PFSK-1 (cell line): Measurements from ENCODE around the gene C1orf35.

Experiments
- FOXP2 ChIP-seq: optimal IDR thresholded peaks from 2 replicates; pipeline ENCODE3; 2011; ENCODE audit warnings: borderline replicate concordance, control low read depth, inconsistent platforms; ENCODE audit not compliant: insufficient read depth; ENCODE audit errors: extremely low read length, extremely low read depth
- POLR2AphosphoS5 ChIP-seq: IDR thresholded peaks from 2 replicates; pipeline ENCODE4 v1.6.1; 2012; ENCODE audit warnings: low read depth, mild to moderate bottlenecking, control low read depth, low read length, moderate library complexity
- SIN3A ChIP-seq: IDR thresholded peaks from 2 replicates; pipeline ENCODE4 v1.6.1; 2012; ENCODE audit warnings: mild to moderate bottlenecking, low read length, moderate library complexity, borderline replicate concordance; ENCODE audit not compliant: insufficient read depth
- TAF1 ChIP-seq: IDR thresholded peaks from 2 replicates; pipeline ENCODE4 v1.6.1; 2012; ENCODE audit warnings: low read length, control low read depth, borderline replicate concordance; ENCODE audit not compliant: insufficient read depth
- TF ChIP-seq, protein P1 (sequence below), 2 experiments: IDR thresholded peaks; 2 replicates each; pipeline versions ENCODE4 v1.6.1 to v1.8.0; 2011 to 2012; ENCODE audit warnings: low read depth in 2 of 2, low read length in 2 of 2, control low read depth in 1 of 2, inconsistent platforms in 1 of 2, mild to moderate bottlenecking in 1 of 2, moderate library complexity in 1 of 2; ENCODE audit not compliant: insufficient read depth in 1 of 2

C1orf35 gene

DNA sequence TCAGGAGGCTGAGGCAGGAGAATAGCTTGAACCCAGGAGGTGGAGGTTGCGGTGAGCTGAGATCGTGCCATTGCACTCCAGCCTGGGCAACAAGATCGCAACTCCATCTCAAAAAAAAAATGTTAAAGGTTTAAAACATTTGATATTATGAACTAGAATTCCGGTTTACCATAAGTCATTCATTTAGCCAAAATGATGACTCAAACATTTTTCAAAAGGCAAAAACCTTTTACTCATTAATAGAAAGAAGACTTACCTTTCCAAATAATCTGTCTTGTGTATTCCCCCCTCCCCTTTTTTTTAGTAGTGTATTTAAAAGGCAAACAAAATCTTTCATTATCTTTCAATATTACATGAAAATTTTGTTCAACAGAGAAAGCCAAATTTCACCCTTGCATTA lies 14.2 kb upstream of the C1orf35 start:
- TF ChIP-seq, protein P1, sequence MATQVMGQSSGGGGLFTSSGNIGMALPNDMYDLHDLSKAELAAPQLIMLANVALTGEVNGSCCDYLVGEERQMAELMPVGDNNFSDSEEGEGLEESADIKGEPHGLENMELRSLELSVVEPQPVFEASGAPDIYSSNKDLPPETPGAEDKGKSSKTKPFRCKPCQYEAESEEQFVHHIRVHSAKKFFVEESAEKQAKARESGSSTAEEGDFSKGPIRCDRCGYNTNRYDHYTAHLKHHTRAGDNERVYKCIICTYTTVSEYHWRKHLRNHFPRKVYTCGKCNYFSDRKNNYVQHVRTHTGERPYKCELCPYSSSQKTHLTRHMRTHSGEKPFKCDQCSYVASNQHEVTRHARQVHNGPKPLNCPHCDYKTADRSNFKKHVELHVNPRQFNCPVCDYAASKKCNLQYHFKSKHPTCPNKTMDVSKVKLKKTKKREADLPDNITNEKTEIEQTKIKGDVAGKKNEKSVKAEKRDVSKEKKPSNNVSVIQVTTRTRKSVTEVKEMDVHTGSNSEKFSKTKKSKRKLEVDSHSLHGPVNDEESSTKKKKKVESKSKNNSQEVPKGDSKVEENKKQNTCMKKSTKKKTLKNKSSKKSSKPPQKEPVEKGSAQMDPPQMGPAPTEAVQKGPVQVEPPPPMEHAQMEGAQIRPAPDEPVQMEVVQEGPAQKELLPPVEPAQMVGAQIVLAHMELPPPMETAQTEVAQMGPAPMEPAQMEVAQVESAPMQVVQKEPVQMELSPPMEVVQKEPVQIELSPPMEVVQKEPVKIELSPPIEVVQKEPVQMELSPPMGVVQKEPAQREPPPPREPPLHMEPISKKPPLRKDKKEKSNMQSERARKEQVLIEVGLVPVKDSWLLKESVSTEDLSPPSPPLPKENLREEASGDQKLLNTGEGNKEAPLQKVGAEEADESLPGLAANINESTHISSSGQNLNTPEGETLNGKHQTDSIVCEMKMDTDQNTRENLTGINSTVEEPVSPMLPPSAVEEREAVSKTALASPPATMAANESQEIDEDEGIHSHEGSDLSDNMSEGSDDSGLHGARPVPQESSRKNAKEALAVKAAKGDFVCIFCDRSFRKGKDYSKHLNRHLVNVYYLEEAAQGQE (IDR thresholded peaks at IDR 0.05; ENCODE audit: insufficient read depth in 1 of 2, low read depth in 2 of 2, low read length in 2 of 2): no peak

DNA sequence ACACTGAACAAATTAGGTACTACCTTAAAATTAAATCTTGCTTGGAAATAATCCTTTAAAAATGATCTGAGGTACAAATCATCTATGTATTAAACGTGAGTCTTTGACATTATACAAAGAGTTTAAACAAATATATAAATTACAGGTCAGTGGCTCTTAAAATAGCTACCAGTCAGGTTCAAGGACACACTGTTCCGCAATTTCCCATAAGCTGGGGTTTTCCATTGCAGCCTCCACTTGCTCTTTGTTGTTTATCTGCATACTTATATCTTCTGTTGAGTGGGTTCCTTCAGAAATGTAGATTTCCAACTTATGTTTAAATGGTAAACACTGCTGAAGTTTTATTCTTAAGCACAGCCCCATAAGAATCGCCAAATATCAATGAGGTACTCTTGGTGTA lies 11.7 kb upstream of the C1orf35 start:
- TF ChIP-seq POLR2AphosphoS5 (no peak), FOXP2 (no peak), TAF1 (no peak), SIN3A (no peak)
- TF ChIP-seq, protein P1 (IDR thresholded peaks at IDR 0.05; ENCODE audit: insufficient read depth in 1 of 2, low read depth in 2 of 2, low read length in 2 of 2): no peak

DNA sequence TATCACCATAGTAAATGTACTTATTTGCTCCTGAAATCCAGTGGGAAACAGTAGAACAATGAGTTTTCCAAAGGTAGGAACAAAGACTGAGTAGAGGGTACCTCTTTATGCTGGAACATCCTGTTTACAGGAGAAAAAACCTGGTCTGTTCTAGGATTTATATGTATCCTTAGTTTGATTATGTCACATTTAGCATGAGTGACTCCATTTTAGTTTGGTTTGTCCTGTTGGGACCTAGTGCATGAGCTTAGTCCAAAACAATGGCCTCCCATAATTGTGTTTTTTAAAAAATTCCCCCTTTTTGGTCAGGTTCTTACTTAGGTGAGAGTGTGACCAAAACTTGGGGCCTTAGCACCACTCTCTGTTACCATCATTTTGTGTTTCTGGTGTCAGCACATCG lies 9.5 kb upstream of the C1orf35 start:
- TF ChIP-seq, protein P1 (IDR thresholded peaks at IDR 0.05; ENCODE audit: insufficient read depth in 1 of 2, low read depth in 2 of 2, low read length in 2 of 2): no peak
- TF ChIP-seq SIN3A (no peak), TAF1 (no peak), FOXP2 (no peak), POLR2AphosphoS5 (no peak)

DNA sequence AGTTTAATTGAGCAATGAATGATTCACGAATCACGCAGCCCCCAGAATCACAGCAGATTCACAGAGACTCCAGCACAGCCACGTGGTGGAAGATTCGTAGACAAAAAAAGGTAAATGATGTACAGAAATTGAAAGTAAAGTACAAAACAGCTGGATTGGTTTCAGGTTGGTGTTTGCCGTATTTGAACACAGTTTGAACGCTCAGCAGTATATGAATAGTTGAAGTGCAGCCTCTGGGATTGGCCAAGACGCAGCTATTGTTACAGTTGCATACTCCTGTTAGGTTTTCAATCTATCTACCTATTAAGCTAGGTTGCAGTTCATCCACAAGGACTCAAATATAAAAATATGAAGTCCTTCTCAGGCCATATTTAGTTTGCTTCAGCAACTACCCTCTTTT lies 9.0 kb upstream of the C1orf35 start:
- TF ChIP-seq, protein P1 (IDR thresholded peaks at IDR 0.05; ENCODE audit: insufficient read depth in 1 of 2, low read depth in 2 of 2, low read length in 2 of 2): no peak
- TF ChIP-seq POLR2AphosphoS5: no peak
- no peak for TF ChIP-seq FOXP2
- TF ChIP-seq TAF1: no peak
- no peak for TF ChIP-seq SIN3A

DNA sequence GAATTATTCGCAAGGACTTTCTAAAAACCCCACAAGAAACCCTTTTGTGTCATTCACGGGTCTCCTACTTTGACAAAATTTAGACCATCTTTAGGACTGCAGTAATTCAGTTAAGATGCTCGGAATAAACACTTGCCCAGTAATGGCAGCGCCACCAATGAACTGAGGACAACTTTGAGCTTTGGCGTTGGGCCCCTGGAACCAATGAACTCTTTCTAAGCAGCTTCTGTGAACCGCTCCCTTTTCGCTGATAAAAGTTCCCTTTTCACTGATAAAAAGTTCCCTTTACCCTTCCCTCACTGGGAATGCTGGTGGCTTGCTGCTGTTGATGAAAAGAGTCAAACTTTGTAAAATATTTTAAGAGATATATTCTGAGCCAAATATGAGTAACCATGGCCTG lies 7.4 kb upstream of the C1orf35 start:
- no peak for TF ChIP-seq TAF1
- no peak for TF ChIP-seq POLR2AphosphoS5
- TF ChIP-seq SIN3A: no peak
- TF ChIP-seq, protein P1 (IDR thresholded peaks at IDR 0.05; ENCODE audit: insufficient read depth in 1 of 2, low read depth in 2 of 2, low read length in 2 of 2): no peak
- no peak for TF ChIP-seq FOXP2
